ENCODE results near the gene RHOXF2. TPM values are rescaled to one million over a fixed set of nuclear protein-coding genes. Genes with fewer than 3 reads are reported as not detected.

RHOXF2 gene
- total RNA-seq, 4 donors from 2014 or later: not detected

- H3K4me1 ChIP-seq: no peaks in the 10 kb centered on the region
- in situ Hi-C loops (cut with MboI; ENCODE audit: low sequenced_read_pairs in 4 of 4): loop anchor here in 3 of 4 donors (25.0 kb wide), 1 partner anchor 120 kb away; the partner anchor contains the start of gene RHOXF2B (in 3 of the 3)
- H3K4me3 ChIP-seq: no peak overlapping the region
- intact Hi-C loops (cut with DNase I; ENCODE audit: low total_unique reads): no loop called here
- TF ChIP-seq CTCF (IDR thresholded peaks at IDR 0.05 in 4 of 5, conservative IDR thresholded peaks at IDR 0.05 in 1 of 5) (no peak), POLR2A (IDR thresholded peaks at IDR 0.05) (no peak)
- H3K9me3 ChIP-seq: no peaks in the 10 kb centered on the region
- H3K36me3 ChIP-seq: no peaks in the 10 kb centered on the region
- H3K27ac ChIP-seq: no peak overlapping the region
- DNase-seq: no peak
- no peaks in the 10 kb centered on the region for H3K27me3 ChIP-seq
- no peak for ATAC-seq
Measured at GRCh38 chrX:120207009-120207605, 48.7 kb downstream of the RHOXF2 start.

- Histone ChIP-seq H3K27me3 (no peaks in the 10 kb centered on the region), H3K36me3 (no peaks in the 10 kb centered on the region), H3K4me3 (no peak overlapping the region), H3K4me1 (no peaks in the 10 kb centered on the region), H3K9me3 (no peaks in the 10 kb centered on the region), H3K27ac (no peak overlapping the region)
- peak in 1 of 2 donors; percentile 68 for ATAC-seq
- intact Hi-C loops (cut with DNase I; ENCODE audit: low total_unique reads): no loop called here
- TF ChIP-seq CTCF (IDR thresholded peaks at IDR 0.05 in 4 of 5, conservative IDR thresholded peaks at IDR 0.05 in 1 of 5) (peak in 4 of 5 experiments; percentile 30 to 78 (median 46)), POLR2A (IDR thresholded peaks at IDR 0.05) (no peak)
- DNase-seq: peak in 1 of 2 donors; percentile 18
- in situ Hi-C loops (cut with MboI; ENCODE audit: low sequenced_read_pairs in 4 of 4): loop anchor here in 3 of 4 donors (25.0 kb wide), 1 partner anchor 126 kb away; the partner anchor contains the start of gene RHOXF2B (in 3 of the 3)
Measured at GRCh38 chrX:120213438-120214265, 55.2 kb downstream of the RHOXF2 start.

Other genes with a start within 250 kb of the RHOXF2 start
- gene NKAP, start 214.9 kb upstream of the RHOXF2 start, total RNA-seq: 1 to 10 TPM; 3.4 to 5.1 (median 4.3) TPM
- not detected for gene RHOXF2B, start 80.9 kb upstream of the RHOXF2 start, total RNA-seq
- not detected for gene RHOXF1, start 42.7 kb upstream of the RHOXF2 start, total RNA-seq
- gene ZBTB33, start 92.2 kb downstream of the RHOXF2 start, total RNA-seq: 10 to 100 TPM in 2 of 4 donors, 1 to 10 TPM in 2; 9.2 to 12.4 (median 9.8) TPM
- gene TMEM255A, start 152.8 kb downstream of the RHOXF2 start, total RNA-seq: 1 to 10 TPM in 1 of 4 donors, under 1 TPM in 2, not detected in 1; 0.16 to 1.3 (median 0.56) TPM
- gene ATP1B4, start 203.5 kb downstream of the RHOXF2 start, total RNA-seq: 10 to 100 TPM in 1 of 4 donors, 1 to 10 TPM in 3; 2.3 to 20.4 (median 4.7) TPM